ENCODE data around the gene TRPV2. TPM values are rescaled to one million over a fixed set of nuclear protein-coding genes. Genes with fewer than 3 reads are reported as not detected.
A peak's percentile ranks its signal among the peaks of the same experiment; 100 is the strongest.

The TRPV2 gene
- total and polyA plus RNA-seq, 9 of the 15 experiments (the other 6 are each of a cell fraction or from before 2014, with no cell fraction given), result 10.0 to 97.5 (median 30.3) TPM

DNA sequence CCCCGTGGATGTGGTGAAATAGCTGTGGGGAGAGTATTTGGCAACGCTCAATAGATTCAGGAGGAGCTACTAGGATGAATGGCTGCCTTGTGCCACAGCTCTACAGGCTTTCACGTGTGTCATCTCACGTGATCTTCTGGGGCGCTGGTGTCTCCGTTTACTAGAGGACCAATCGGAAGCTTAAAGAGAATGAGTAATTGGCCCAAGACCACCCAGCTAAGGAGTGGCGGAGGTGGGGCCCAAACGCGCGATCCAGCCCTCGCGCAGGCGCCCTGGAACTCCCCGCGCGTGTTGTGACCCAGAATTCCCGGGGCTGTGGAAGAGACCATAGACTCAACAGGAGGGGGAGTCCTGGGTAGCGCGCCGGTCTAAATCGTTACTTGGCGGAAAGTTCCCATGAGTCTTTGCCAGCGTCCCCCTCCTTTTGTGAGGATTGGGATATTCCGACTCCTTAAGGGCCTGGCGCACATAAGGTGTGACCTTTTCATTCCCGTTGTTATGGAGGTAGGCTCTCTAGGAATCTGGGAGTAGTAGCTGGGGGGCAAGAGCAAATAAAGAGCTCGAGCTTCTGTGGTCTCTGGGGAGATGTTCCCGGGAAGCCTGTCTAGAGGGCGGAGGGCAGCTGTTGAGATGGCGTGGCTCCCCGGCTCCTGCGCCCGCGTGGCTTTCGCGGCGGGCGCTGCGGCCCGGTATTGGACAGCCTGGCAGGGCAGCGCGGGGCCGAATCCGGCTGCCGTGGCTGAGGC is 23.4 kb downstream of the TRPV2 start (continued):
- TF ChIP-seq ZNF764 (CRISPR knock-in tag; IDR thresholded peaks at IDR 0.05; ENCODE audit: low read depth), result no peak
- TF ChIP-seq CBFB (CRISPR knock-in tag; IDR thresholded peaks at IDR 0.05), result no peak
- TF ChIP-seq FOS (IDR thresholded peaks at IDR 0.05; ENCODE audit: extremely low read depth, insufficient read length), result peak; percentile 42
- peak; percentile 90 for TF ChIP-seq RAD51 (IDR thresholded peaks at IDR 0.05; ENCODE audit: borderline replicate concordance, low read depth)
- TF ChIP-seq ZNF197 (CRISPR knock-in tag; IDR thresholded peaks at IDR 0.05; ENCODE audit: low read depth), result 0 out of 2 replicates have a peak, but pooled peaks have one; percentile 38
- TF ChIP-seq VEZF1 (CRISPR knock-in tag; IDR thresholded peaks at IDR 0.05), result peak; percentile 36
- TF ChIP-seq CEBPG (CRISPR knock-in tag; IDR thresholded peaks at IDR 0.05), result peak; percentile 50; the same call in 1 of the 2 replicates
- peak in 1 of 2 experiments; percentile 6; a peak in 1 of 4 replicates for TF ChIP-seq CEBPG (tag; conservative IDR thresholded peaks at IDR 0.05 in 1 of 2, IDR thresholded peaks at IDR 0.05 in 1 of 2)
- peak in 1 of 2 experiments; percentile 72; a peak in 2 of 4 replicates for TF ChIP-seq TBL1XR1 (IDR thresholded peaks at IDR 0.05; ENCODE audit: low read length in 2 of 2)
- peak; percentile 98 for TF ChIP-seq POLR2G (IDR thresholded peaks at IDR 0.05; ENCODE audit: low read depth, low read length)
- TF ChIP-seq CBFA2T2 (conservative IDR thresholded peaks at IDR 0.05), result peak; percentile 62
- TF ChIP-seq CHCHD3 (CRISPR knock-in tag; IDR thresholded peaks at IDR 0.05), result peak; percentile 81; the same call in 1 of the 2 replicates
- peak; percentile 95 for TF ChIP-seq BHLHE40 (IDR thresholded peaks at IDR 0.05; ENCODE audit: low read length)
- TF ChIP-seq POLR2AphosphoS2 (IDR thresholded peaks at IDR 0.05; ENCODE audit: low read length), result peak; percentile 76; the same call in 1 of the 2 replicates
- peak; percentile 92 for TF ChIP-seq EP400 (IDR thresholded peaks at IDR 0.05)
- TF ChIP-seq BCLAF1 (IDR thresholded peaks at IDR 0.05; ENCODE audit: borderline replicate concordance in 1 of 2, control insufficient read depth in 1 of 2, low read depth in 2 of 2, low read length in 1 of 2), result peak in 1 of 2 experiments; percentile 91; a peak in 2 of 4 replicates
- no peak for TF ChIP-seq PHF21A (IDR thresholded peaks at IDR 0.05; ENCODE audit: borderline replicate concordance, low read depth)
- no peak for TF ChIP-seq CHAMP1 (IDR thresholded peaks at IDR 0.05)
- TF ChIP-seq JUN (IDR thresholded peaks at IDR 0.05; ENCODE audit: borderline replicate concordance, low read depth, low read length), result no peak; the same call in 1 of the 2 replicates
- TF ChIP-seq JUN (CRISPR knock-in tag; IDR thresholded peaks at IDR 0.05; ENCODE audit: borderline replicate concordance), result 0 out of 2 replicates have a peak, but pooled peaks have one; percentile 8
- TF ChIP-seq HDAC1 (IDR thresholded peaks at IDR 0.05), result peak in 1 of 2 experiments; percentile 65; a peak in 2 of 4 replicates
